GM21717 (cell line): ENCODE data around the gene FAM118A.
"Not testable (repeated sequence)": the region's sequence is repeated elsewhere in the genome, so short reads cannot be mapped to it uniquely, and the experiment has no call there.

Source experiments
- ATAC-seq: cut with Tn5 transposase; IDR thresholded peaks from one replicate; pipeline ENCODE4 v1.9.1; 2021; ENCODE audit warnings: mild to moderate bottlenecking, moderate library complexity; ENCODE audit not compliant: unreplicated experiment

Gene FAM118A

DNA sequence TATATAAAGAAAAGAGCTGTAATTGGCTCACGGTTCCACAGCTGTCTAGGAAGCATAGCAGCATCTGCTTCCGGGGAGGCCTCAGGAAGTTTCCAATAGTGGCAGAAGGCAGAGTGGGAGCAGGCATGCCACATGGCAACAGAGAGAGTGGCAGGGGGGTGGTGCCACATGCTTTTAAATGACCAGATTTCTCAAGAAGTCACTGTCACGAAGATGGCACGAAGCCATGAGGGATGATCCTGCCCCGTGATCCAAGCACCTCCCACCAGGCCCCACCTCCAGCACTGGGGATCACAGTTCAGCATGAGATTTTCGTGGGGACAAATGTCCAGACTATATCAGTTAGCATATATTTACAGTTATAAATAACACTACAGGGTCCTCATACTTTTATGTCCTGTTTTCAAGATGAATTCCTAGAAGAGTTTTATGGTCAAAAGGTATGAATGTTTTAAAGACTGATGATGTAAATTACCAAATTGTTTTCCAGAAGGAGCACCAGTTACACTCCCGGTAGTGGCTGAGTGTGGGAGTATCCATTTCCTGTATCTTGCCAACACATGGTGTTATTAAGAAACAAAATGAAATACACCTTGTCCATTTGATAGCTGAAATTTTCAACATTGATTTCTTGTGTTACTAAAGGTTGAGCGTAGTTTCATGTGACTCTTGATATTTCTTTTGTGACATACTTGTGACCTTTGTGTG is 19.2 kb downstream of the FAM118A start:
- ATAC-seq = no peak

GRCh38 chr22:45329530-45329936 is 19.8 kb downstream of the FAM118A start:
- ATAC-seq = no peak

GRCh38 chr22:45330548-45330947 is 20.8 kb downstream of the FAM118A start:
- no peak for ATAC-seq

DNA sequence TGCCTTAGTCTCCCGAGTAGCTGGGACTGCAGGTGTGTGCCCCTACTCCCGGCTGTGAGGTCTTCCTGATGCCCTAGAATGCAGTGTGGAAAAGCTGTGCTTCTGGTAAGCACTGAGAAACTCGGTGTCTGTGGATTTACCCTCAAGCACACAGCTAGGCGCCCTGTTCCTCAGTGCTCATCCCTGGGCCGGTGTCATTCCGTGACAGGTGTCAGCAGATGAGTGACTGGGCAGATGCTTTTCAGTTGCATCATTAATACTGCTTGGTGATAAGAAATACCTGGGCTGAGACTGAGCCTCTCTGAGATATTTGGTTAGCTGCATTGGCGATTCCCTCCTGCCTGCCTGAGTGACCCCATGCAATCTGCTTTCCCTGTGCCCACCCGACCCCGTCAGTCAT is 21.8 kb downstream of the FAM118A start:
- no peak for ATAC-seq

- ATAC-seq = no peak
These were observed 22.3 kb downstream of the FAM118A start for GRCh38 chr22:45332001-45332400.

DNA sequence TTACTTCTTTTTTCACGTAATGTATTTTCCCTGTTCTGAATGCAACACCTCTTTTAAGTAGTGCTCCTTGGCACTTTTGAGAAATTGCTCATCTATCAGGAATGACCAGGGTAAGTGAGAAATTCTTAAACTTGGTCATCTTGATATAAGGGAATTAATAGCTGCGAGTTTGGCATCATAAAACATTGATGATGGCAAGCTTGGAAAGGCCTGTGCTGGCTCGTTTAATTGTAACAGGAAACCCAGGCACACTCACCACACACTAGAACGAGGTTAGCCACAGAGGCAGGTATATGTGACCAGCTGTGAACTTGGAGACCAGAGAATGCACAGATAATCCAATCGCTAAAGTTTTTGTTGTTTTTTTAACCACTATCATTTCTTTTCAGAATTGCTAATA is 24.3 kb downstream of the FAM118A start:
- no peak for ATAC-seq

GRCh38 chr22:45334528-45334927 is 24.8 kb downstream of the FAM118A start:
- ATAC-seq = no peak

GRCh38 chr22:45335021-45335818 is 25.5 kb downstream of the FAM118A start:
- ATAC-seq = no peak

- ATAC-seq = no peak
These were observed 26.3 kb downstream of the FAM118A start for GRCh38 chr22:45335854-45336522.

DNA sequence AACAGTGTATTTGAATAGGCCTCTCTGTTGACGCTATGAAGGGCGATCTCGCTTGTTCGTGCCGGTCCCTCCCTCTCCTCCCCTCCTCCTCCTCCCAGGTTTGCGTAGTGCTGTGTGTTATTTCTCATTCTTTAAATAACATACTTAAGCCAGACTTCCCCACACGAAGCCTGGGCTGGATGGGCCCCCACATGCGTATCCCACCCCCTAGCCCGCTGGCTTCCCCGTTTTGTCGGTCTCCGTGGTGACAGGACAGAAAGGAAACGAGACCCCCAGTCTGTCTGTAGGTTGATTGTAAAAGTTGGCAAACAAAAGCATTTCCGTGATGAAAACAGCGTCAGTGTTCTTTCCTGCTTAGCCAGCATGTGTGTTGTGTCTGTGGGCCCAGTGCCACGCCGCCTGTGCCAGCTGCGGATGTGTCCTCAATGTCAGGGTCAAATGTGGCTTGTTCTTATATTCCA is 27.3 kb downstream of the FAM118A start:
- no peak for ATAC-seq

DNA sequence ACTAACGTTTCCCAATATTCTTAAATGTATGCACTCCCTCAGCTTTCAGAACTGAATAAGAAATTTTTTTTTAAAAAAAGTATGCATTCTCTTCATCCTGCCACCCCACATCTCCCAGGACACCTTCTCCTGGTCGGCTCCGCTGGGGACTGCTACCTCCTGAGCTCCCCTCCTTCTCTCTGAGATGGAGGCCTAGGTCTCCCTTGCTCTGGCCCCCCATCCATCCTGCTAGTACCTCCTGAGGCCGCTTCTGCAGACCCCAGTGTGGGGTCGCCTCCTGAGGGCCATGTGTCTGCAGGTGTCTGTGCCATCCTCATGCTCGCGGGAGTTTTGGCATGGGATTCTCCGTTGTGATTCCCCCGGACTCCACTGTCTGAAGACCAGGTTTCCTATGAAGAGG is 27.8 kb downstream of the FAM118A start:
- no peak for ATAC-seq

DNA sequence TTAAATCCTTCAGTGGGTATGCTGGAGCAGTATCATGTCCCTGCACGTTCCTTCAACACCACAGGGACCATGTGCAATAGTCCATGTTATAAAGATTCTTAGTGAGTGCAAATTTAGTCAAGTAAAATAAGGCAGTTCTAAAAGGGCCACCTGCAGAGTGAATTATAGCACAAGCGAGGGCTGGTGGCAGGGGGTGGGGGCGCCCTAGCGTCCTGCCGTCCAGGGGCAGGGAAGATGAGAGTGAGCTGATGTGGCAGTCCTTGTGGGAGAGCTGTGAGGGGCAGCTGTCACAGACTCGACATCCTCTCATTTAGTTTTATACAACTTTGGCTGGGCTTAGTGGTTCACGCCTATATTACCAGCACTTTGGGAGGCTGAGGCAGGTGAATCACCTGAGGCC is 29.1 kb downstream of the FAM118A start:
- no peak for ATAC-seq

DNA sequence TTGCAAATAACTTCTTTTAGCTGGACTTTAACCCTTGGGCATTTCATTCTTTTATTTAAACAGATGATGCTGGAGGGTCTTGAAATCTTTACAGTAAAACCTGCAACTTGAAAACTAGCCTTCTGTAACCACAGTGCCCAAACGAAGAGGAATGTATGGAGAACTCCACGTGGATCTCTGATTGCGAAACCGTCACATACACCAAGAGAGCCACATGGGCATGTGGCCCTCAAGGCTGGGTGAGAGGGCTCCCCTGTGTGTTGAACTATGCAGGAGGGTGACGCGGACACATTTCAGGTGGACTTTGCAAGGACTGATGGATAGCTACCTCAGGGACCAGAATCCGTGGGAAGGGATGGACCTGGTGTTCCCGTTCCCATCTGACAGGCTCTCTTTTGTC is 30.6 kb downstream of the FAM118A start:
- ATAC-seq = no peak

DNA sequence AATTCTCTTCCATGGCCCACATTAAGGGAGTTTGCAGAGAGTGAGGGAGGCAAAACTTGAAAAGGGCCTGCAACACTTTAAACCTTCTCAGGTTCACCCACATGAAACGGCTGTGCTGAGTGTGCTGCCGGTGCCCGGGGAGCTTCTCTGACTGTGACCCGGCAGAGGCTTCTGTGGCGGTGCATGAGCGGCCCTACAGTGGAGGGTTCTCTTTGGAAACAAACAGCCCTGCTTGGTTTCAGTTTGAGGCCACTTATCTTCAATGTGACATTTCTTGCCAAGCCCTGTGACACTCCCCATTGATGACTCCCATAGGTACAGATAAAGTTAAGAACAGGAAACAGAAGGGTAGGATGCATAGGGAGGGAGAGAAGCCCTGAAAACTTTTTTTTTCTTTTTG is 31.8 kb downstream of the FAM118A start:
- no peak for ATAC-seq

DNA sequence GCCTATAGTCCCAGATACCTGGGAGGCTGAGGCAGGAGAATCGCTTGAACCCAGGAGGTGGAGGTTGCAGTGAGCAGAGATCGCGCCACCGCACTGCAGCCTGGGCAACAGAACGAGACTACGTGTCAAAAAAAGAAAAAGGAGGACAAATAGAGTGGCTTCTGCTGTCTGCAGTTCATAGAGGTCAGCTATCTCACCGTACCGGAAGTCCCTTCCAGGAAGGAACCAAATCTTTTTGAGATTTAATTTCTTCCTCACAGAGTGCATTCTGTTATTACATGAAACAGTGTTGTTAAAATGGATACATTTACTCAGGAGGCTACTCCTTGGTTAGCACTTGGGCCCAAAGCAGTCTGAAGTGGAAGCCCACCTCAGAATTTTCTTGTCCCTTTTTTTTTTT is 33.4 kb downstream of the FAM118A start:
- ATAC-seq = no peak

DNA sequence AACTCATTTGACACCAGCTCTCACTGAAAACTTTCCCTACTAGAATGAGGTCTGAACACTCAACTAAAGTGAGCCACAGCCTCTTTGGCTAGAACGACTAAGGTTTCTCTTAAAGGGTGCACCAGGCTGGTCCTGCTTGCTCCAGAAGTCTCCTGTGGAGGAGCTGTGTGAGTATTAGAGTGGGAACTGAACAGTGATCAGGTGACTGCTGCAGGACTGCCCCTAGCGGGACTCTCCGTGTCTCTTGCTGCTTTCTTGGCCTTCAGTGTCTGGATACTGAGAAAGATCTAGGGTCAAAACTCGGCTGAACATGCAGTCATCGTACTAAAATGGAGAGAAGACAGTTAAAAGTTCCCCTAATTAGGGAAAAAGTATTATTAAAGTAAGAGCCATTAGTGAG is 34.6 kb downstream of the FAM118A start:
- no peak for ATAC-seq

- no peak for ATAC-seq
These were observed 40.2 kb downstream of the FAM118A start for GRCh38 chr22:45349916-45350315.

DNA sequence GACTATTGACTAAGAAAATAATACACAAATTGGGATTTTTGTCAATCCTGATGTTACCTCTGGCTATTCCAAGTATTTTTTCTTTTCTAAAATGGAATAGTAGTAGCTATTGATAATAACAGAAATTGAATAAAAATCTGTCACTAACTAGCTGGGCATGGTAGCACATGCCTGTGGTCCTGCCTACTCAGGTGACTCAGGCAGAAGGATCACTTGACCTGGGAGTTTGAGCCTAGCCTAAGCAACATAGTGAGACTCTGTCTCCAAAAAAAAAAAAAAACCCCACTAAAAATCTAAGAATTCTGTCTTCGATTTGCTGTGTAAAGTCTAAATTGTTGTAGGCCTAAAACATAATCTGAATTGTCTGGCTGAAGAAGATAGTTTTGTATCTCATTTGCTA is 42.2 kb downstream of the FAM118A start:
- ATAC-seq = no peak

DNA sequence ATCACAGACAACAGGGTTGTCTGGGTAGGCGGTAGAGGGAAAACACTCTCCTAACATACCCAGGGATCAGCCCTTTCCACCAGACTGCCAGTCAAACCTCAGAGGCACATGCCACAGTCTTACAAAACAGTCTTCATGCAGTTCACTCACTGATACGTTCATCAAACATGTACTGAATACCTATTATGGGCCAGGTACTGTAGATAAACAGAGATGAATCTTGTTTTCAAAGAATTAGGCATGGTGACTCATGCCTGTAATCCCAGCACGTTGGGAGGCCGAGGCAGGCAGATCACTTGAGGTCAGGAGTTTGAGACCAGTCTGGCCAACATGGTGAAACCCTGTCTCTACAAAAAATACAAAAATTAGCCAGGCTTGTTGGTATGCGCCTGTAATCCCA is 43.0 kb downstream of the FAM118A start:
- not testable (repeated sequence) for ATAC-seq

DNA sequence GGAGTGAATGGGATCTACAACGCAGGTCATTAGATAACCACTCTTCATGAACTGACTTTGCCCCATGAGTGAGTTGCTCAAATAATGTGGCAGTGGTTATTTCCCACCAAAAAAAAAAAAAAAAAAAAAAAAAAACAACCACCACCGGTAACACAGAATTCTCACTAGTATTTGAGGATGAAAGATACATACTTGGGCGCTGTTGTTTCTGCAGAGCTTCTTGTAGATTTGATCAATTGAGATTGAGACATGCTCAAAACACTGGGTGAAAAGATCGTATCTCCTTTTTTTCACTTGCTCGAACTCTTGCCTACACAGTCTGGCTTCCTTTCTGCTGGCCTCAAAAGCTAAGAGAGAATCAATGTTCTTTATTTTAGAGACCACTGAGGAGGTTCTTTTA is 44.1 kb downstream of the FAM118A start:
- no peak for ATAC-seq

- ATAC-seq = no peak
These were observed 47.8 kb downstream of the FAM118A start for GRCh38 chr22:45357490-45357889.

DNA sequence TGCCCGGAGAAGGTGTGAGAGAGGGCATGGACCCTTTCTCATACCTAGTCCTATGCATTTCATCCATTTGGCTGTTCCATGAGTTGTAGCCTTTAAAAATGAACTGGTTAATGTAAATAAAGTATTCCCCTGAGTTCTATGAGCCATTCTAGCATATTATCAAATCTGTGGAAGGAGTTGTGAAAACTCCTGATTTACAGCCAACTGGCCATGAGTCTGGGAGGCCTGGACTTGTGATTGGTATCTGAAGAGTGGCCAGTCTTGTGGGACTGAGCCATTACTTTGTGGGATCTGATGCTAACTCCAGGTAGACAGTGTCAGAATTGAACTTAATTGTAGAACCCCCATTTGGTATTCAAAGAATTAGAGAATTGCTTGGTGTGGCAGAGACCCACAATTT is 48.4 kb downstream of the FAM118A start:
- ATAC-seq = no peak
